ENCODE measurements around the gene C16orf46. TPM values are rescaled to one million over a fixed set of nuclear protein-coding genes. Genes with fewer than 3 reads are reported as not detected.
A peak's percentile ranks its signal among the peaks of the same experiment; 100 is the strongest.

C16orf46 gene
- total and polyA plus RNA-seq, 9 of the 15 experiments (the other 6 are each of a cell fraction or from before 2014, with no cell fraction given), result 0.10 to 0.98 (median 0.41) TPM; not detected in 1

DNA sequence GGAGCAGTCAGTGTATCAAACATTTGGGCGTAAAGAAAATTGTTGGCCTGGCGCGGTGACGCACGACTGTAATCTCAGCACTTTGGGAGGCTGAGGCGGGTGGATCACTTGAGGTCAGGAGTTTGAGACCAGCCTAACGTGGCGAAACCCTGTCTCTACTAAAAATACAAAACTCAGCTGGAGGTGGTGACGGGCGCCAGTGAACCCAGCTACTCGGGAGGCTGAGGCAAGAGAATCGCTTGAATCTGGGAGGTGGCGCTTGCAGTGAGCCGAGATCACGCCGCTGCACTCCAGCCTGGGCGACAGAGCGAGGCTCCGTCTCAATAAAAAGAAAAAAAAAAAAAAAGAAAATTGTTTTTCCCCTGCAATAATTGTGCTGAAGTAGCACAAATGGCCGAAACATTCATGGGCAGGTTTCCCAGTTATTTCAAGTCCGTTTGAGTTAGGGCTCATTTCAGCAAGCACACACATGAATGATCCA lies 17.8 kb upstream of the C16orf46 start:
- intact Hi-C loops (cut with micrococcal nuclease), result loop anchor here (5.0 kb wide), 1 partner anchor 58 kb away; the partner anchor contains the start of gene ATMIN
- Histone ChIP-seq H3K9me1 (ENCODE audit: control insufficient read depth, insufficient read depth, low read length) (no peaks in the 10 kb centered on the region), H3K36me3 (ENCODE audit: control insufficient read depth, insufficient read depth, low read length) (peaks cover 38% of the 10 kb centered on the region), H3K4me2 (ENCODE audit: insufficient read depth, low read length) (peak overlapping the region; percentile 73), H3K9ac (ENCODE audit: insufficient read depth in 1 of 2, low read depth in 2 of 2, low read length in 2 of 2) (peak overlapping the region; percentile 81 to 88), H4K20me1 (replicated peaks; ENCODE audit: control insufficient read depth, insufficient read depth, low read length) (no peaks in the 10 kb centered on the region), H3K4me1 (replicated peaks in 1 of 2; ENCODE audit: control insufficient read depth in 2 of 2, insufficient read depth in 2 of 2, low read length in 2 of 2) (peaks cover 21 to 26% of the 10 kb centered on the region in 2 experiments), H3K27me3 (ENCODE audit: control insufficient read depth in 2 of 2, insufficient read depth in 2 of 2, low read length in 2 of 2) (no peaks in the 10 kb centered on the region), H3K79me2 (ENCODE audit: control insufficient read depth, insufficient read depth, low read length) (peaks cover 63% of the 10 kb centered on the region), H2AFZ (ENCODE audit: low read depth, low read length) (0 out of 2 replicates have a peak overlapping the region, but pooled peaks have one; percentile 29), H3K4me3 (peak overlapping the region; percentile 93), H3K27ac (ENCODE audit: extremely low read depth, low read depth, low read length) (peak overlapping the region; percentile 8; the same call in 2 of the 3 replicates), H3K9me3 (replicated peaks; ENCODE audit: control insufficient read depth, insufficient read depth, low read depth, low read length) (no peaks in the 10 kb centered on the region)
- BruUV-seq (replicated peaks), result no TSS peak
- ATAC-seq (no peak), DNase-seq (ENCODE audit: extremely low read depth in 1 of 4, low spot score in 3 of 4) (no peak), FAIRE-seq (no peak)
- in situ Hi-C loops (cut with MboI), result no loop called here
- ChIA-PET POLR2A (interaction anchor here (0.6 to 1.0 kb wide), 2 partner anchors 15 to 70 kb away, joined by 3 read pairs; no protein-coding TSS in a partner anchor), CTCF (ENCODE audit: low intra/inter-chr PET ratio) (interaction anchor here (0.7 kb wide), 1 partner anchor 22 kb away, joined by 3 read pairs; no protein-coding TSS in a partner anchor)
- WGBS (ENCODE audit: insufficient coverage, low coverage, missing lambda C conversion rate), result 20% methylated on average over 21 of the region's 21 CpGs
- TF ChIP-seq OTX1 (CRISPR knock-in tag; IDR thresholded peaks at IDR 0.05), result no peak
- TF ChIP-seq SMARCA4 (IDR thresholded peaks at IDR 0.05), result 0 out of 2 replicates have a peak, but pooled peaks have one; percentile 16
- TF ChIP-seq, protein P1, sequence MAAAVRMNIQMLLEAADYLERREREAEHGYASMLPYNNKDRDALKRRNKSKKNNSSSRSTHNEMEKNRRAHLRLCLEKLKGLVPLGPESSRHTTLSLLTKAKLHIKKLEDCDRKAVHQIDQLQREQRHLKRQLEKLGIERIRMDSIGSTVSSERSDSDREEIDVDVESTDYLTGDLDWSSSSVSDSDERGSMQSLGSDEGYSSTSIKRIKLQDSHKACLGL (CRISPR knock-in tag; IDR thresholded peaks at IDR 0.05; ENCODE audit: borderline replicate concordance, poor library complexity, severe bottlenecking), result no peak
- TF ChIP-seq SMAD2 (IDR thresholded peaks at IDR 0.05; ENCODE audit: low read depth, low read length), result no peak
- TF ChIP-seq NCOA2 (IDR thresholded peaks at IDR 0.05; ENCODE audit: partially characterized antibody in 2 of 2), result no peak
- TF ChIP-seq, protein P2, sequence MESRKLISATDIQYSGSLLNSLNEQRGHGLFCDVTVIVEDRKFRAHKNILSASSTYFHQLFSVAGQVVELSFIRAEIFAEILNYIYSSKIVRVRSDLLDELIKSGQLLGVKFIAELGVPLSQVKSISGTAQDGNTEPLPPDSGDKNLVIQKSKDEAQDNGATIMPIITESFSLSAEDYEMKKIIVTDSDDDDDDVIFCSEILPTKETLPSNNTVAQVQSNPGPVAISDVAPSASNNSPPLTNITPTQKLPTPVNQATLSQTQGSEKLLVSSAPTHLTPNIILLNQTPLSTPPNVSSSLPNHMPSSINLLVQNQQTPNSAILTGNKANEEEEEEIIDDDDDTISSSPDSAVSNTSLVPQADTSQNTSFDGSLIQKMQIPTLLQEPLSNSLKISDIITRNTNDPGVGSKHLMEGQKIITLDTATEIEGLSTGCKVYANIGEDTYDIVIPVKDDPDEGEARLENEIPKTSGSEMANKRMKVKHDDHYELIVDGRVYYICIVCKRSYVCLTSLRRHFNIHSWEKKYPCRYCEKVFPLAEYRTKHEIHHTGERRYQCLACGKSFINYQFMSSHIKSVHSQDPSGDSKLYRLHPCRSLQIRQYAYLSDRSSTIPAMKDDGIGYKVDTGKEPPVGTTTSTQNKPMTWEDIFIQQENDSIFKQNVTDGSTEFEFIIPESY (CRISPR knock-in tag; IDR thresholded peaks at IDR 0.05), result 0 out of 2 replicates have a peak, but pooled peaks have one; percentile 23
- TF ChIP-seq THRAP3 (IDR thresholded peaks at IDR 0.05; ENCODE audit: borderline replicate concordance), result 0 out of 2 replicates have a peak, but pooled peaks have one; percentile 34
- peak; percentile 86 for TF ChIP-seq C11orf30 (IDR thresholded peaks at IDR 0.05; ENCODE audit: low read depth)
- TF ChIP-seq MAFG (tag; conservative IDR thresholded peaks at IDR 0.05), result peak; percentile 90
- TF ChIP-seq ZNF316 (IDR thresholded peaks at IDR 0.05), result peak; percentile 95
- TF ChIP-seq ZNF668 (CRISPR knock-in tag; IDR thresholded peaks at IDR 0.05), result no peak
- TF ChIP-seq, protein P3, sequence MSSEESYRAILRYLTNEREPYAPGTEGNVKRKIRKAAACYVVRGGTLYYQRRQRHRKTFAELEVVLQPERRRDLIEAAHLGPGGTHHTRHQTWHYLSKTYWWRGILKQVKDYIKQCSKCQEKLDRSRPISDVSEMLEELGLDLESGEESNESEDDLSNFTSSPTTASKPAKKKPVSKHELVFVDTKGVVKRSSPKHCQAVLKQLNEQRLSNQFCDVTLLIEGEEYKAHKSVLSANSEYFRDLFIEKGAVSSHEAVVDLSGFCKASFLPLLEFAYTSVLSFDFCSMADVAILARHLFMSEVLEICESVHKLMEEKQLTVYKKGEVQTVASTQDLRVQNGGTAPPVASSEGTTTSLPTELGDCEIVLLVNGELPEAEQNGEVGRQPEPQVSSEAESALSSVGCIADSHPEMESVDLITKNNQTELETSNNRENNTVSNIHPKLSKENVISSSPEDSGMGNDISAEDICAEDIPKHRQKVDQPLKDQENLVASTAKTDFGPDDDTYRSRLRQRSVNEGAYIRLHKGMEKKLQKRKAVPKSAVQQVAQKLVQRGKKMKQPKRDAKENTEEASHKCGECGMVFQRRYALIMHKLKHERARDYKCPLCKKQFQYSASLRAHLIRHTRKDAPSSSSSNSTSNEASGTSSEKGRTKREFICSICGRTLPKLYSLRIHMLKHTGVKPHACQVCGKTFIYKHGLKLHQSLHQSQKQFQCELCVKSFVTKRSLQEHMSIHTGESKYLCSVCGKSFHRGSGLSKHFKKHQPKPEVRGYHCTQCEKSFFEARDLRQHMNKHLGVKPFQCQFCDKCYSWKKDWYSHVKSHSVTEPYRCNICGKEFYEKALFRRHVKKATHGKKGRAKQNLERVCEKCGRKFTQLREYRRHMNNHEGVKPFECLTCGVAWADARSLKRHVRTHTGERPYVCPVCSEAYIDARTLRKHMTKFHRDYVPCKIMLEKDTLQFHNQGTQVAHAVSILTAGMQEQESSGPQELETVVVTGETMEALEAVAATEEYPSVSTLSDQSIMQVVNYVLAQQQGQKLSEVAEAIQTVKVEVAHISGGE (CRISPR knock-in tag; IDR thresholded peaks at IDR 0.05), result 0 out of 6 replicates have a peak, but pooled peaks of 1 of the 3 experiments have one; percentile 8
- TF ChIP-seq MAFF (IDR thresholded peaks at IDR 0.05; ENCODE audit: low read length), result peak; percentile 69
- TF ChIP-seq, protein P4, sequence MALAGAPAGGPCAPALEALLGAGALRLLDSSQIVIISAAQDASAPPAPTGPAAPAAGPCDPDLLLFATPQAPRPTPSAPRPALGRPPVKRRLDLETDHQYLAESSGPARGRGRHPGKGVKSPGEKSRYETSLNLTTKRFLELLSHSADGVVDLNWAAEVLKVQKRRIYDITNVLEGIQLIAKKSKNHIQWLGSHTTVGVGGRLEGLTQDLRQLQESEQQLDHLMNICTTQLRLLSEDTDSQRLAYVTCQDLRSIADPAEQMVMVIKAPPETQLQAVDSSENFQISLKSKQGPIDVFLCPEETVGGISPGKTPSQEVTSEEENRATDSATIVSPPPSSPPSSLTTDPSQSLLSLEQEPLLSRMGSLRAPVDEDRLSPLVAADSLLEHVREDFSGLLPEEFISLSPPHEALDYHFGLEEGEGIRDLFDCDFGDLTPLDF (CRISPR knock-in tag; IDR thresholded peaks at IDR 0.05), result no peak
